Measurements from ENCODE around the gene SLIT3. TPM values are rescaled to one million over a fixed set of nuclear protein-coding genes. Genes with fewer than 3 reads are reported as not detected.

The SLIT3 gene
- total and polyA plus RNA-seq, 2 donors (not counting 3 experiments of a cell fraction or from before 2014, with no cell fraction given) = 0.90 to 1.0 TPM

DNA sequence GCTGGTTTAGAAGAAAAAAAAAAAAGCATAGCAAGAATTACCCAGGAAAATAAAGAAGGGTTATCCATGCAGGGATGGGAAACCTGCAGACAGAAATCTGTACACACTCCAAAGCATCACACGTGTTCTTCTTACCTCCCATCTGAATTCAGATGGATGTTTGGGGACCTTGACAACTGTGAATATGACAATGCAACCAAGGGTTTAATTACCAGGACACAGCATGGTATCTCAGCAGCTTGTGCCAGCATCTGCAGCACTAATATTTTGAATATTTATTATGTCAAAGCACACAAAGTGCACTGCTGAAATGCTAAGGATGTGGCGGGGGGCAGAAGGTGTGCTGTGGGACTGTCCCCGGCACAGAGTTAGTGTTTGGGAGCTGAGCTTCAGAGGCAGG is 47.9 kb downstream of the SLIT3 start:
- Histone ChIP-seq H3K4me2 (ENCODE audit: insufficient read depth, low read length) (no peak overlapping the region), H3K27ac (ENCODE audit: insufficient read depth, low read depth, low read length) (no peak overlapping the region), H3K4me1 (ENCODE audit: control insufficient read depth, extremely low read depth, insufficient read depth, low read length) (no peaks in the 10 kb centered on the region), H3K9me3 (replicated peaks; ENCODE audit: control insufficient read depth, insufficient read depth, low read length) (no peaks in the 10 kb centered on the region), H2AFZ (ENCODE audit: low read depth, low read length) (no peak overlapping the region), H3K9ac (replicated peaks; ENCODE audit: extremely low read depth, insufficient read depth, low read length) (no peak overlapping the region), H3K79me2 (ENCODE audit: control insufficient read depth, insufficient read depth, low read length) (no peaks in the 10 kb centered on the region), H3K4me3 (replicated peaks in 1 of 3; ENCODE audit: insufficient read depth in 1 of 3, low read depth in 1 of 3, low read length in 3 of 3) (no peak overlapping the region), H3K36me3 (ENCODE audit: control insufficient read depth in 2 of 2, extremely low read depth in 1 of 2, insufficient read depth in 2 of 2, low read length in 2 of 2) (no peaks in the 10 kb centered on the region), H4K20me1 (replicated peaks; ENCODE audit: control insufficient read depth, extremely low read depth, insufficient read depth, low read length) (no peaks in the 10 kb centered on the region), H3K27me3 (ENCODE audit: control insufficient read depth in 2 of 2, insufficient read depth in 2 of 2, low read length in 2 of 2) (no peaks in the 10 kb centered on the region), H3K9me1 (replicated peaks; ENCODE audit: control insufficient read depth, extremely low read depth, insufficient read depth, low read length) (no peaks in the 10 kb centered on the region)
- intact Hi-C loops (cut with micrococcal nuclease) (no loop called here), dilution Hi-C loops (cut with MboI; ENCODE audit: extremely low pct_ligation_motif_present, low sequenced_read_pairs) (no loop called here)
- FAIRE-seq = no peak
- ChIA-PET CTCF (no interaction called here), POLR2A (no interaction called here)
- no peak for DNase-seq (ENCODE audit: low read depth, low spot score)
- no TSS peak for BruUV-seq (replicated peaks)
- no peak for TF ChIP-seq MYC (IDR thresholded peaks at IDR 0.05; ENCODE audit: low read depth, low read length)
- TF ChIP-seq EZH2 (IDR thresholded peaks at IDR 0.05; ENCODE audit: borderline replicate concordance, low read depth, low read length, severe bottlenecking) = no peak
- TF ChIP-seq POLR2A (IDR thresholded peaks at IDR 0.05; ENCODE audit: low read depth, low read length) = no peak
- TF ChIP-seq JUN (IDR thresholded peaks at IDR 0.05; ENCODE audit: borderline replicate concordance, insufficient read depth, insufficient read length, low read depth) = no peak
- TF ChIP-seq POLR2AphosphoS5 (IDR thresholded peaks at IDR 0.05; ENCODE audit: insufficient read depth, low read depth, low read length) = no peak
- TF ChIP-seq GATA2 (IDR thresholded peaks at IDR 0.05; ENCODE audit: insufficient read depth, insufficient read length, low read depth, low read length) = no peak
- TF ChIP-seq, protein P1, sequence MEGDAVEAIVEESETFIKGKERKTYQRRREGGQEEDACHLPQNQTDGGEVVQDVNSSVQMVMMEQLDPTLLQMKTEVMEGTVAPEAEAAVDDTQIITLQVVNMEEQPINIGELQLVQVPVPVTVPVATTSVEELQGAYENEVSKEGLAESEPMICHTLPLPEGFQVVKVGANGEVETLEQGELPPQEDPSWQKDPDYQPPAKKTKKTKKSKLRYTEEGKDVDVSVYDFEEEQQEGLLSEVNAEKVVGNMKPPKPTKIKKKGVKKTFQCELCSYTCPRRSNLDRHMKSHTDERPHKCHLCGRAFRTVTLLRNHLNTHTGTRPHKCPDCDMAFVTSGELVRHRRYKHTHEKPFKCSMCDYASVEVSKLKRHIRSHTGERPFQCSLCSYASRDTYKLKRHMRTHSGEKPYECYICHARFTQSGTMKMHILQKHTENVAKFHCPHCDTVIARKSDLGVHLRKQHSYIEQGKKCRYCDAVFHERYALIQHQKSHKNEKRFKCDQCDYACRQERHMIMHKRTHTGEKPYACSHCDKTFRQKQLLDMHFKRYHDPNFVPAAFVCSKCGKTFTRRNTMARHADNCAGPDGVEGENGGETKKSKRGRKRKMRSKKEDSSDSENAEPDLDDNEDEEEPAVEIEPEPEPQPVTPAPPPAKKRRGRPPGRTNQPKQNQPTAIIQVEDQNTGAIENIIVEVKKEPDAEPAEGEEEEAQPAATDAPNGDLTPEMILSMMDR (IDR thresholded peaks at IDR 0.05; ENCODE audit: extremely low read depth in 1 of 2, insufficient read depth in 1 of 2, low read depth in 1 of 2, low read length in 2 of 2) = no peak
- no peak for TF ChIP-seq FOS (IDR thresholded peaks at IDR 0.05; ENCODE audit: borderline replicate concordance, insufficient read depth, low read length)
